Endodermal cell (in vitro differentiated cells): Measurements from ENCODE around the gene OR51E1. TPM values are rescaled to one million over a fixed set of nuclear protein-coding genes. Genes with fewer than 3 reads are reported as not detected.

Source experiments
- DNase-seq: peaks from one replicate; pipeline ENCODE4 v3.0.0-alpha.2; 2017
- H3K27ac ChIP-seq: 2 replicates; pipeline ENCODE4 v1.5.1; 2013; ENCODE audit warnings: mild to moderate bottlenecking, low read depth, low read length, moderate library complexity
- H3K27me3 ChIP-seq: 2 replicates; pipeline ENCODE4 v1.6.1; 2013; ENCODE audit warnings: mild to moderate bottlenecking, low read length, moderate library complexity; ENCODE audit not compliant: insufficient read depth, control insufficient read depth, poor library complexity, severe bottlenecking
- H3K36me3 ChIP-seq: 2 replicates; pipeline ENCODE4 v1.7.0; 2013; ENCODE audit warnings: mild to moderate bottlenecking, low read length, moderate library complexity; ENCODE audit not compliant: control insufficient read depth, insufficient read depth
- H3K4me1 ChIP-seq: one replicate; pipeline ENCODE4 v1.7.0; 2013; ENCODE audit warnings: low read length; ENCODE audit not compliant: control insufficient read depth, insufficient read depth
- H3K4me3 ChIP-seq: 2 replicates; pipeline ENCODE4 v1.5.1; 2013; ENCODE audit warnings: mild to moderate bottlenecking, low read length, moderate library complexity
- H3K9ac ChIP-seq: 2 replicates; pipeline ENCODE4 v1.6.1; 2013; ENCODE audit warnings: mild to moderate bottlenecking, low read length, moderate library complexity; ENCODE audit not compliant: poor library complexity, severe bottlenecking; ENCODE audit errors: extremely low read depth
- H3K9me3 ChIP-seq: 2 replicates; pipeline ENCODE4 v1.6.1; 2013; ENCODE audit warnings: mild to moderate bottlenecking, low read length, moderate library complexity; ENCODE audit not compliant: control insufficient read depth
- H3K27ac Mint-ChIP-seq: 2 replicates; pipeline ENCODE4 v1.8.0; 2020; ENCODE audit warnings: mixed read lengths
- H3K27me3 Mint-ChIP-seq: 2 replicates; pipeline ENCODE4 v1.8.0; 2021; ENCODE audit warnings: mild to moderate bottlenecking, mixed read lengths; ENCODE audit not compliant: insufficient read depth
- H3K36me3 Mint-ChIP-seq: 2 replicates; pipeline ENCODE4 v1.8.0; 2020; ENCODE audit warnings: low read depth, mixed read lengths
- H3K4me1 Mint-ChIP-seq: 2 replicates; pipeline ENCODE4 v1.8.0; 2020; ENCODE audit warnings: mixed read lengths
- H3K4me3 Mint-ChIP-seq: 2 replicates; pipeline ENCODE4 v1.8.0; 2020; ENCODE audit warnings: mild to moderate bottlenecking, moderate library complexity, mixed read lengths
- H3K9me3 Mint-ChIP-seq: 2 replicates; pipeline ENCODE4 v1.8.0; 2020; ENCODE audit warnings: mild to moderate bottlenecking, mixed read lengths
- CTCF ChIP-seq: fragments of 200-600 bp; sonication (generic); conservative IDR thresholded peaks from 2 replicates; pipeline ENCODE4 v1.5.0; 2021; ENCODE audit warnings: antibody characterized with exemption, mild to moderate bottlenecking
- WGBS, 2 experiments: methylation state at CpG; one replicate each; pipeline versions ENCODE4 v1.1.5 to v1.1.7; 2013; ENCODE audit warnings: missing lambda C conversion rate in 2 of 2, mixed read lengths in 1 of 2; ENCODE audit not compliant: insufficient coverage in 1 of 2, insufficient read length in 1 of 2; 5-methylcytosine and 5-hydroxymethylcytosine counted together
- total RNA-seq, 2 donors: library from RNA; stranded (reverse); fragmentation: NEBNext Ultra II Directional in 1 of 2; extraction: Animal tissue kit (Norgen Biotek cat#: 25700) in 1 of 2; gene quantifications; 2 replicates in 1 of 2; 3 replicates in 1 of 2; pipeline ENCODE4 v1.2.1, GENCODE V29; 2021

Gene OR51E1
- total RNA-seq, 2 donors from 2014 or later: not detected

GRCh38 chr11:4642043-4642442, 1.7 kb upstream of the OR51E1 start:
- Mint-ChIP-seq H3K4me1 (no peaks in the 10 kb centered on the region), H3K27ac (no peak overlapping the region), H3K4me3 (no peak overlapping the region), H3K27me3 (peaks cover 38% of the 10 kb centered on the region), H3K36me3 (no peaks in the 10 kb centered on the region), H3K9me3 (no peaks in the 10 kb centered on the region)
- no peak for TF ChIP-seq CTCF
- Histone ChIP-seq H3K9me3 (no peaks in the 10 kb centered on the region), H3K9ac (no peak overlapping the region), H3K36me3 (no peaks in the 10 kb centered on the region), H3K4me1 (no peaks in the 10 kb centered on the region), H3K27me3 (peaks cover 69% of the 10 kb centered on the region), H3K4me3 (no peak overlapping the region), H3K27ac (no peak overlapping the region)
- 89 to 91% methylated on average over 6 to 7 of the region's 7 CpGs for WGBS, 2 experiments
- no peak for DNase-seq

GRCh38 chr11:4643076-4643475, 706 bp upstream of the OR51E1 start:
- TF ChIP-seq CTCF: no peak
- H3K4me3 Mint-ChIP-seq: no peak overlapping the region
- DNase-seq: no peak
- no peak overlapping the region for H3K27ac Mint-ChIP-seq
- no peaks in the 10 kb centered on the region for H3K4me1 ChIP-seq
- peaks cover 43% of the 10 kb centered on the region for H3K27me3 Mint-ChIP-seq
- no peaks in the 10 kb centered on the region for H3K36me3 ChIP-seq
- no peak overlapping the region for H3K9ac ChIP-seq
- 30 to 45% methylated on average over 3 to 4 of the region's 5 CpGs for WGBS, 2 experiments
- no peak overlapping the region for H3K4me3 ChIP-seq
- H3K9me3 ChIP-seq: no peaks in the 10 kb centered on the region
- peaks cover 69% of the 10 kb centered on the region for H3K27me3 ChIP-seq
- no peaks in the 10 kb centered on the region for H3K9me3 Mint-ChIP-seq
- peaks cover 3% of the 10 kb centered on the region for H3K4me1 Mint-ChIP-seq
- no peak overlapping the region for H3K27ac ChIP-seq
- H3K36me3 Mint-ChIP-seq: no peaks in the 10 kb centered on the region

GRCh38 chr11:4644233-4644632, 451 bp downstream of the OR51E1 start:
- peaks cover 73% of the 10 kb centered on the region for H3K27me3 ChIP-seq
- H3K4me3 Mint-ChIP-seq: no peak overlapping the region
- H3K9me3 Mint-ChIP-seq: no peaks in the 10 kb centered on the region
- no peak overlapping the region for H3K27ac ChIP-seq
- no peak overlapping the region for H3K4me3 ChIP-seq
- H3K27me3 Mint-ChIP-seq: peaks cover 47% of the 10 kb centered on the region
- WGBS, 2 experiments: 86% methylated on average over 4 of the region's 4 CpGs; no CpG with 5 or more reads in 1 of the 2 experiments
- H3K27ac Mint-ChIP-seq: no peak overlapping the region
- no peak overlapping the region for H3K9ac ChIP-seq
- TF ChIP-seq CTCF: no peak
- no peaks in the 10 kb centered on the region for H3K36me3 ChIP-seq
- no peaks in the 10 kb centered on the region for H3K36me3 Mint-ChIP-seq
- H3K4me1 Mint-ChIP-seq: peaks cover 3% of the 10 kb centered on the region
- H3K9me3 ChIP-seq: no peaks in the 10 kb centered on the region
- no peak for DNase-seq
- no peaks in the 10 kb centered on the region for H3K4me1 ChIP-seq
